HUES6 (cell line): Measurements from ENCODE around the gene SNU13.
"Not testable (repeated sequence)": the region's sequence is repeated elsewhere in the genome, so short reads cannot be mapped to it uniquely, and the experiment has no call there.

Experiments used
- H3K27ac ChIP-seq: 2 replicates; pipeline ENCODE4 v1.7.0; 2013; ENCODE audit warnings: low read depth, mild to moderate bottlenecking, low read length, inconsistent platforms
- H3K27me3 ChIP-seq: 2 replicates; pipeline ENCODE4 v1.6.1; 2013; ENCODE audit warnings: low read length; ENCODE audit not compliant: control insufficient read depth, insufficient read depth
- H3K36me3 ChIP-seq: 2 replicates; pipeline ENCODE4 v1.6.1; 2013; ENCODE audit warnings: low read length; ENCODE audit not compliant: control insufficient read depth, insufficient read depth
- H3K4me1 ChIP-seq: 2 replicates; pipeline ENCODE4 v1.6.1; 2013; ENCODE audit warnings: low read length; ENCODE audit not compliant: control insufficient read depth, insufficient read depth
- H3K4me3 ChIP-seq: 2 replicates; pipeline ENCODE4 v1.5.1; 2013; ENCODE audit warnings: low read depth, low read length
- H3K9ac ChIP-seq: one replicate; pipeline ENCODE4 v1.6.1; 2013; ENCODE audit warnings: mild to moderate bottlenecking, low read length
- H3K9me3 ChIP-seq: 2 replicates; pipeline ENCODE4 v1.6.1; 2013; ENCODE audit warnings: low read depth, low read length; ENCODE audit not compliant: control insufficient read depth, insufficient read depth

SNU13 gene

GRCh38 chr22:41642331-41643110 lies 46.1 kb downstream of the SNU13 start:
- Histone ChIP-seq H3K27me3 (no peaks in the 10 kb centered on the region), H3K9ac (no peak overlapping the region), H3K9me3 (no peaks in the 10 kb centered on the region), H3K4me3 (no peak overlapping the region), H3K4me1 (no peaks in the 10 kb centered on the region), H3K27ac (no peak overlapping the region), H3K36me3 (peaks cover 95% of the 10 kb centered on the region)

- Histone ChIP-seq H3K36me3 (peaks cover 95% of the 10 kb centered on the region), H3K4me1 (no peaks in the 10 kb centered on the region), H3K27me3 (no peaks in the 10 kb centered on the region), H3K9me3 (no peaks in the 10 kb centered on the region), H3K9ac (no peak overlapping the region), H3K27ac (no peak overlapping the region), H3K4me3 (no peak overlapping the region)
Observed at GRCh38 chr22:41641854-41642253, 46.8 kb downstream of the SNU13 start.

- no peaks in the 10 kb centered on the region for H3K9me3 ChIP-seq
- no peak overlapping the region for H3K4me3 ChIP-seq
- H3K9ac ChIP-seq = no peak overlapping the region
- H3K27ac ChIP-seq = no peak overlapping the region
- no peaks in the 10 kb centered on the region for H3K4me1 ChIP-seq
- no peaks in the 10 kb centered on the region for H3K27me3 ChIP-seq
- H3K36me3 ChIP-seq = peaks cover 98% of the 10 kb centered on the region
Observed at GRCh38 chr22:41638748-41639147, 49.9 kb downstream of the SNU13 start.

GRCh38 chr22:41638124-41638523 lies 50.5 kb downstream of the SNU13 start:
- no peak overlapping the region for H3K4me3 ChIP-seq
- peaks cover 100% of the 10 kb centered on the region for H3K36me3 ChIP-seq
- no peaks in the 10 kb centered on the region for H3K27me3 ChIP-seq
- no peak overlapping the region for H3K27ac ChIP-seq
- no peak overlapping the region for H3K9ac ChIP-seq
- H3K4me1 ChIP-seq = no peaks in the 10 kb centered on the region
- H3K9me3 ChIP-seq = no peaks in the 10 kb centered on the region

GRCh38 chr22:41637623-41638022 lies 51.0 kb downstream of the SNU13 start:
- not testable (repeated sequence) for H3K9ac ChIP-seq, H3K27ac ChIP-seq, H3K4me1 ChIP-seq, H3K4me3 ChIP-seq, H3K9me3 ChIP-seq, H3K27me3 ChIP-seq
- peaks cover 99% of the 10 kb centered on the region for H3K36me3 ChIP-seq

GRCh38 chr22:41636467-41636866 lies 52.2 kb downstream of the SNU13 start:
- Histone ChIP-seq H3K9ac (no peak overlapping the region), H3K9me3 (no peaks in the 10 kb centered on the region), H3K4me1 (no peaks in the 10 kb centered on the region), H3K27ac (no peak overlapping the region), H3K36me3 (peaks cover 97% of the 10 kb centered on the region), H3K4me3 (no peak overlapping the region), H3K27me3 (no peaks in the 10 kb centered on the region)

GRCh38 chr22:41634610-41635009 lies 54.1 kb downstream of the SNU13 start:
- H3K9ac ChIP-seq, H3K27me3 ChIP-seq, H3K27ac ChIP-seq, H3K4me3 ChIP-seq, H3K4me1 ChIP-seq, H3K9me3 ChIP-seq: not testable (repeated sequence)
- peaks cover 89% of the 10 kb centered on the region for H3K36me3 ChIP-seq

- H3K4me1 ChIP-seq, H3K27me3 ChIP-seq, H3K9ac ChIP-seq, H3K9me3 ChIP-seq, H3K27ac ChIP-seq, H3K4me3 ChIP-seq: not testable (repeated sequence)
- H3K36me3 ChIP-seq = peaks cover 89% of the 10 kb centered on the region
Observed at GRCh38 chr22:41631615-41632014, 57.1 kb downstream of the SNU13 start.

- H3K27ac ChIP-seq, H3K27me3 ChIP-seq, H3K4me1 ChIP-seq, H3K9ac ChIP-seq, H3K4me3 ChIP-seq, H3K9me3 ChIP-seq: not testable (repeated sequence)
- H3K36me3 ChIP-seq = peaks cover 87% of the 10 kb centered on the region
Observed at GRCh38 chr22:41631115-41631514, 57.6 kb downstream of the SNU13 start.

- H3K4me3 ChIP-seq = no peak overlapping the region
- peaks cover 7% of the 10 kb centered on the region; the same call in 1 of the 2 replicates for H3K4me1 ChIP-seq
- no peaks in the 10 kb centered on the region for H3K27me3 ChIP-seq
- peaks cover 7% of the 10 kb centered on the region; the same call in 1 of the 2 replicates for H3K9me3 ChIP-seq
- H3K36me3 ChIP-seq = peaks cover 77% of the 10 kb centered on the region
- no peak overlapping the region for H3K27ac ChIP-seq
- no peak overlapping the region for H3K9ac ChIP-seq
Observed at GRCh38 chr22:41625577-41625976, 63.1 kb downstream of the SNU13 start.
